ENCODE data around the gene GZMM. TPM values are rescaled to one million over a fixed set of nuclear protein-coding genes. Genes with fewer than 3 reads are reported as not detected.
A peak's percentile ranks its signal among the peaks of the same experiment; 100 is the strongest.

GZMM gene
- total RNA-seq, 3 donors from 2014 or later: 0.33 to 1.1 TPM; not detected in 1

- no peaks in the 10 kb centered on the region for H3K9me3 ChIP-seq
- intact Hi-C loops (cut with DNase I; ENCODE audit: low total_unique reads): no loop called here
- peaks cover 12 to 35% of the 10 kb centered on the region in 2 donors for H3K27me3 ChIP-seq
- DNase-seq (ENCODE audit: low spot score in 2 of 2): no peak
- peak within 1 kb of the TSS in 1 of 3 donors; percentile 58 for H3K4me3 ChIP-seq
- peaks cover 0 to 3% of the 10 kb centered on the region in 2 donors for H3K4me1 ChIP-seq
- no peak for TF ChIP-seq POLR2A (IDR thresholded peaks at IDR 0.05)
- no peak for TF ChIP-seq POLR2AphosphoS5 (IDR thresholded peaks at IDR 0.05)
- TF ChIP-seq CTCF (IDR thresholded peaks at IDR 0.05): no peak
- no peak within 1 kb of the TSS for H3K27ac ChIP-seq
- no peaks in the 10 kb centered on the region for H3K36me3 ChIP-seq
These were observed 47.7 kb upstream of the GZMM start, which contains the start of gene MADCAM1 for GRCh38 chr19:496112-496665. MADCAM1 (plus strand) TSS chr19:496486; CDS start chr19:496500, 14 bp downstream.

GRCh38 chr19:496986-497385 lies 46.9 kb upstream of the GZMM start:
- no peak for DNase-seq (ENCODE audit: low spot score in 2 of 2)
- Histone ChIP-seq H3K4me3 (no peak overlapping the region), H3K27me3 (peaks cover 12 to 35% of the 10 kb centered on the region in 2 donors), H3K9me3 (no peaks in the 10 kb centered on the region), H3K36me3 (no peaks in the 10 kb centered on the region), H3K27ac (no peak overlapping the region), H3K4me1 (peaks cover 0 to 3% of the 10 kb centered on the region in 2 donors)
- TF ChIP-seq CTCF (IDR thresholded peaks at IDR 0.05) (no peak), POLR2AphosphoS5 (IDR thresholded peaks at IDR 0.05) (no peak), POLR2A (IDR thresholded peaks at IDR 0.05) (no peak)
- intact Hi-C loops (cut with DNase I; ENCODE audit: low total_unique reads): no loop called here

GRCh38 chr19:497491-497868 lies 46.4 kb upstream of the GZMM start:
- Histone ChIP-seq H3K27ac (no peak overlapping the region), H3K4me1 (peaks cover 0 to 3% of the 10 kb centered on the region in 2 donors), H3K36me3 (no peaks in the 10 kb centered on the region), H3K4me3 (peak overlapping the region in 2 of 3 donors; percentile 27 to 58), H3K9me3 (no peaks in the 10 kb centered on the region), H3K27me3 (peaks cover 12 to 35% of the 10 kb centered on the region in 2 donors)
- no peak for TF ChIP-seq POLR2AphosphoS5 (IDR thresholded peaks at IDR 0.05)
- no peak for TF ChIP-seq POLR2A (IDR thresholded peaks at IDR 0.05)
- no peak for TF ChIP-seq CTCF (IDR thresholded peaks at IDR 0.05)
- DNase-seq (ENCODE audit: low spot score in 2 of 2): no peak
- intact Hi-C loops (cut with DNase I; ENCODE audit: low total_unique reads): no loop called here

GRCh38 chr19:497869-498510 lies 45.9 kb upstream of the GZMM start:
- no peak for DNase-seq (ENCODE audit: low spot score in 2 of 2)
- Histone ChIP-seq H3K27me3 (peaks cover 12 to 35% of the 10 kb centered on the region in 2 donors), H3K9me3 (no peaks in the 10 kb centered on the region), H3K4me3 (peak overlapping the region in 2 of 3 donors; percentile 27 to 58), H3K27ac (no peak overlapping the region), H3K36me3 (no peaks in the 10 kb centered on the region), H3K4me1 (peaks cover 0 to 3% of the 10 kb centered on the region in 2 donors)
- TF ChIP-seq CTCF (IDR thresholded peaks at IDR 0.05): no peak
- no peak for TF ChIP-seq POLR2A (IDR thresholded peaks at IDR 0.05)
- TF ChIP-seq POLR2AphosphoS5 (IDR thresholded peaks at IDR 0.05): no peak
- intact Hi-C loops (cut with DNase I; ENCODE audit: low total_unique reads): no loop called here

GRCh38 chr19:498511-498891 lies 45.4 kb upstream of the GZMM start:
- Histone ChIP-seq H3K27me3 (peaks cover 12 to 35% of the 10 kb centered on the region in 2 donors), H3K27ac (no peak overlapping the region), H3K4me1 (peaks cover 0 to 3% of the 10 kb centered on the region in 2 donors), H3K36me3 (no peaks in the 10 kb centered on the region), H3K9me3 (no peaks in the 10 kb centered on the region), H3K4me3 (no peak overlapping the region)
- DNase-seq (ENCODE audit: low spot score in 2 of 2): no peak
- TF ChIP-seq POLR2AphosphoS5 (IDR thresholded peaks at IDR 0.05) (no peak), CTCF (IDR thresholded peaks at IDR 0.05) (no peak), POLR2A (IDR thresholded peaks at IDR 0.05) (no peak)
- intact Hi-C loops (cut with DNase I; ENCODE audit: low total_unique reads): no loop called here
